ENCODE results near the gene ARMC3. TPM values are rescaled to one million over a fixed set of nuclear protein-coding genes. Genes with fewer than 3 reads are reported as not detected.

ARMC3 gene
- polyA plus RNA-seq, 2 of the 4 experiments (the other 2 are of a cell fraction): 0.09 to 0.59 TPM

DNA sequence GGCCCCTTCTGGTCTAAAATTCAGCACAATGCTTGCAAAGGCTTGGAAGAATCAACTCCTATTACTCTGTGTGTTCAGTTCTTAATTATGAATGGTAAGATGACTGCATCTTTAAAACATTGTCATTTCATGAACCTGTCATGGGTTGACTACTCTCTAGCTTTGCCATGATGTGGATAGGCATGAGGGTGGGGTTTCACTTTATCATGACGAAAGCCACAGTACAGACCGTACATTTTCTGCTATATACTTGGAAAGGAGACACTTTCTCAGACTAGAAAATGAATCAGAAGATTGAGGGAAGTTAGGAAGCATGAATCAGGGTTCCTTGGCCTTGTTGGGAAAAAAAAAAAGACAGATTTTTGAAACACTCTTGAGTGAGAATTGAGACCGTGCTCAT, 147.8 kb downstream of the ARMC3 start:
- no peak overlapping the region for H3K4me3 ChIP-seq
- CTCF ChIA-PET: interaction anchor here (1.2 to 1.4 kb wide), 3 partner anchors 12 to 87 kb away, joined by 3 to 5 read pairs (median 3); no protein-coding TSS in a partner anchor
- H3K27ac ChIP-seq: no peak overlapping the region
- DNase-seq (ENCODE audit: low read depth in 1 of 2, low spot score in 1 of 2) (no peak), ATAC-seq (no peak), FAIRE-seq (no peak)
- H3K9me3 ChIP-seq: no peaks in the 10 kb centered on the region
- POLR2A ChIA-PET: no interaction called here
- H3K4me2 ChIP-seq: no peak overlapping the region
- H3K4me1 ChIP-seq: no peaks in the 10 kb centered on the region
- TF ChIP-seq BCL3 (IDR thresholded peaks at IDR 0.05): no peak
- no peak for TF ChIP-seq SMC3 (IDR thresholded peaks at IDR 0.05)
- TF ChIP-seq EP300 (IDR thresholded peaks at IDR 0.05): no peak
- no peak for TF ChIP-seq HOXB13 (CRISPR knock-in tag; IDR thresholded peaks at IDR 0.05; ENCODE audit: low read depth)
- no peak for TF ChIP-seq NR3C1 (IDR thresholded peaks at IDR 0.05)
- TF ChIP-seq SREBF2 (IDR thresholded peaks at IDR 0.05): no peak
- 55% methylated on average over 3 of the region's 3 CpGs for WGBS (ENCODE audit: missing lambda C conversion rate)

- H3K4me1 ChIP-seq: no peaks in the 10 kb centered on the region
- TF ChIP-seq POLR2AphosphoS2 (conservative IDR thresholded peaks at IDR 0.05; ENCODE audit: low read length) (no peak), ZSCAN20 (CRISPR knock-in tag; IDR thresholded peaks at IDR 0.05) (no peak), HOXB5 (CRISPR knock-in tag; IDR thresholded peaks at IDR 0.05) (no peak), NPAS2 (CRISPR knock-in tag; IDR thresholded peaks at IDR 0.05; ENCODE audit: borderline replicate concordance) (no peak), CBX8 (IDR thresholded peaks at IDR 0.05) (no peak), ESRRA (IDR thresholded peaks at IDR 0.05; ENCODE audit: borderline replicate concordance, low read length) (no peak), POLR2A (IDR thresholded peaks at IDR 0.05; ENCODE audit: low read length) (no peak), RFX5 (IDR thresholded peaks at IDR 0.05) (no peak), KDM1A (IDR thresholded peaks at IDR 0.05; ENCODE audit: low read depth) (no peak), SREBF2 (IDR thresholded peaks at IDR 0.05) (no peak), SMC3 (IDR thresholded peaks at IDR 0.05) (no peak), JUN (IDR thresholded peaks at IDR 0.05) (no peak)
- TF ChIP-seq, protein P1, sequence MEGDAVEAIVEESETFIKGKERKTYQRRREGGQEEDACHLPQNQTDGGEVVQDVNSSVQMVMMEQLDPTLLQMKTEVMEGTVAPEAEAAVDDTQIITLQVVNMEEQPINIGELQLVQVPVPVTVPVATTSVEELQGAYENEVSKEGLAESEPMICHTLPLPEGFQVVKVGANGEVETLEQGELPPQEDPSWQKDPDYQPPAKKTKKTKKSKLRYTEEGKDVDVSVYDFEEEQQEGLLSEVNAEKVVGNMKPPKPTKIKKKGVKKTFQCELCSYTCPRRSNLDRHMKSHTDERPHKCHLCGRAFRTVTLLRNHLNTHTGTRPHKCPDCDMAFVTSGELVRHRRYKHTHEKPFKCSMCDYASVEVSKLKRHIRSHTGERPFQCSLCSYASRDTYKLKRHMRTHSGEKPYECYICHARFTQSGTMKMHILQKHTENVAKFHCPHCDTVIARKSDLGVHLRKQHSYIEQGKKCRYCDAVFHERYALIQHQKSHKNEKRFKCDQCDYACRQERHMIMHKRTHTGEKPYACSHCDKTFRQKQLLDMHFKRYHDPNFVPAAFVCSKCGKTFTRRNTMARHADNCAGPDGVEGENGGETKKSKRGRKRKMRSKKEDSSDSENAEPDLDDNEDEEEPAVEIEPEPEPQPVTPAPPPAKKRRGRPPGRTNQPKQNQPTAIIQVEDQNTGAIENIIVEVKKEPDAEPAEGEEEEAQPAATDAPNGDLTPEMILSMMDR (IDR thresholded peaks at IDR 0.05): no peak
- TF ChIP-seq, protein P2, sequence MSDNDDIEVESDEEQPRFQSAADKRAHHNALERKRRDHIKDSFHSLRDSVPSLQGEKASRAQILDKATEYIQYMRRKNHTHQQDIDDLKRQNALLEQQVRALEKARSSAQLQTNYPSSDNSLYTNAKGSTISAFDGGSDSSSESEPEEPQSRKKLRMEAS (IDR thresholded peaks at IDR 0.05): no peak
- ATAC-seq (no peak), FAIRE-seq (no peak), DNase-seq (ENCODE audit: low read depth in 1 of 2, low spot score in 1 of 2) (no peak)
- no peaks in the 10 kb centered on the region for H3K9me3 ChIP-seq
- WGBS (ENCODE audit: missing lambda C conversion rate): 38% methylated on average over 2 of the region's 2 CpGs
- CTCF ChIA-PET: interaction anchor here (1.8 kb wide), 1 partner anchor 9 kb away, joined by 6 read pairs; no protein-coding TSS in a partner anchor
- no peak overlapping the region for H3K4me3 ChIP-seq
- no peak overlapping the region for H3K4me2 ChIP-seq
- no peak overlapping the region for H3K27ac ChIP-seq
- POLR2A ChIA-PET: no interaction called here
Measured at GRCh38 chr10:23078114-23078513, 150.3 kb downstream of the ARMC3 start.

DNA sequence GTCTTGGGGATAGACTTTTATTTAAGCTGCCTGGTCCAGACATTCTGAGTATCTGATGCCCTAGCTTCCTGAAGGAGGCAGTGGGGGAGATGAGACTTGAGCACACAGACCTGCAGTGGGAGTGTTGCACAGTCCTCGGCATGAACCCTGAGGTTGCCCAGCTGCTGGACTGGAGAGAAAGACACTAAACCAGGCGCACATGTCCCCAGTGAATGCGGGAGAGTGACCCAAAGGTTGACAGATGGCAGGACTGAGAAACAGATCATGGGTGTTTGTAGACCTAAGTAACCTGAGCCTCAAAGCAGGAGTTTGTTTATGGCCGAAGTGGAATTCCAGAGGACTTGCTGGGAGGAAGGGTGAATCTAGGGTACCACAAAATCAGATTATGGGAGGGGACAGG, 151.8 kb downstream of the ARMC3 start:
- no peaks in the 10 kb centered on the region for H3K9me3 ChIP-seq
- no peak overlapping the region for H3K27ac ChIP-seq
- DNase-seq (ENCODE audit: low read depth in 1 of 2, low spot score in 1 of 2): no peak
- no peak for FAIRE-seq
- ChIA-PET CTCF (no interaction called here), POLR2A (no interaction called here)
- no peak overlapping the region for H3K4me2 ChIP-seq
- WGBS (ENCODE audit: missing lambda C conversion rate): 15% methylated on average over 4 of the region's 4 CpGs
- ATAC-seq: no peak; a peak in 1 of 6 replicates
- no peak overlapping the region for H3K4me3 ChIP-seq
- H3K4me1 ChIP-seq: no peaks in the 10 kb centered on the region
- TF ChIP-seq E2F6 (IDR thresholded peaks at IDR 0.05; ENCODE audit: borderline replicate concordance, low read depth) (no peak), TFCP2L1 (CRISPR knock-in tag; IDR thresholded peaks at IDR 0.05) (no peak), NR3C1 (IDR thresholded peaks at IDR 0.05) (no peak), EHMT2 (IDR thresholded peaks at IDR 0.05; ENCODE audit: low read depth) (no peak), JUN (IDR thresholded peaks at IDR 0.05) (no peak), SREBF2 (IDR thresholded peaks at IDR 0.05) (no peak), CEBPB (IDR thresholded peaks at IDR 0.05) (no peak), PHF8 (IDR thresholded peaks at IDR 0.05; ENCODE audit: borderline replicate concordance, low read depth) (no peak), JUNB (IDR thresholded peaks at IDR 0.05) (no peak), FOSL2 (IDR thresholded peaks at IDR 0.05) (no peak), FOSL2 (CRISPR knock-in tag; IDR thresholded peaks at IDR 0.05) (no peak), ESRRA (IDR thresholded peaks at IDR 0.05; ENCODE audit: borderline replicate concordance, low read length) (no peak), SMC3 (IDR thresholded peaks at IDR 0.05) (no peak), HES2 (IDR thresholded peaks at IDR 0.05) (no peak), CBX8 (IDR thresholded peaks at IDR 0.05) (no peak), RCOR1 (IDR thresholded peaks at IDR 0.05; ENCODE audit: low read depth, low read length) (no peak), HOXB13 (CRISPR knock-in tag; IDR thresholded peaks at IDR 0.05; ENCODE audit: low read depth) (no peak)
- TF ChIP-seq, protein P3, sequence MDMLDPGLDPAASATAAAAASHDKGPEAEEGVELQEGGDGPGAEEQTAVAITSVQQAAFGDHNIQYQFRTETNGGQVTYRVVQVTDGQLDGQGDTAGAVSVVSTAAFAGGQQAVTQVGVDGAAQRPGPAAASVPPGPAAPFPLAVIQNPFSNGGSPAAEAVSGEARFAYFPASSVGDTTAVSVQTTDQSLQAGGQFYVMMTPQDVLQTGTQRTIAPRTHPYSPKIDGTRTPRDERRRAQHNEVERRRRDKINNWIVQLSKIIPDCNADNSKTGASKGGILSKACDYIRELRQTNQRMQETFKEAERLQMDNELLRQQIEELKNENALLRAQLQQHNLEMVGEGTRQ (IDR thresholded peaks at IDR 0.05): no peak
- TF ChIP-seq, protein P4, sequence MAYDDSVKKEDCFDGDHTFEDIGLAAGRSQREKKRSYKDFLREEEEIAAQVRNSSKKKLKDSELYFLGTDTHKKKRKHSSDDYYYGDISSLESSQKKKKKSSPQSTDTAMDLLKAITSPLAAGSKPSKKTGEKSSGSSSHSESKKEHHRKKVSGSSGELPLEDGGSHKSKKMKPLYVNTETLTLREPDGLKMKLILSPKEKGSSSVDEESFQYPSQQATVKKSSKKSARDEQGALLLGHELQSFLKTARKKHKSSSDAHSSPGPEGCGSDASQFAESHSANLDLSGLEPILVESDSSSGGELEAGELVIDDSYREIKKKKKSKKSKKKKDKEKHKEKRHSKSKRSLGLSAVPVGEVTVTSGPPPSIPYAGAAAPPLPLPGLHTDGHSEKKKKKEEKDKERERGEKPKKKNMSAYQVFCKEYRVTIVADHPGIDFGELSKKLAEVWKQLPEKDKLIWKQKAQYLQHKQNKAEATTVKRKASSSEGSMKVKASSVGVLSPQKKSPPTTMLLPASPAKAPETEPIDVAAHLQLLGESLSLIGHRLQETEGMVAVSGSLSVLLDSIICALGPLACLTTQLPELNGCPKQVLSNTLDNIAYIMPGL (CRISPR knock-in tag; IDR thresholded peaks at IDR 0.05; ENCODE audit: borderline replicate concordance): no peak
